Smooth muscle cell (in vitro differentiated cells): ENCODE measurements around the gene PPIB. TPM values are rescaled to one million over a fixed set of nuclear protein-coding genes. Genes with fewer than 3 reads are reported as not detected.

Experiments used
- DNase-seq: peaks from one replicate; lab custom pipeline; 2025; ENCODE audit not compliant: unreplicated experiment; lab: John Stamatoyannopoulos, UW
- H2AFZ ChIP-seq: fragments of 200-600 bp; sonication (generic); 2 replicates; pipeline ENCODE4 v1.6.0; 2016; ENCODE audit warnings: antibody characterized with exemption, low read depth, mild to moderate bottlenecking
- H3F3A ChIP-seq: fragments of 200-600 bp; sonication (generic); 2 replicates; pipeline ENCODE4 v1.6.0; 2017; ENCODE audit warnings: antibody characterized with exemption, low read depth
- H3K27ac ChIP-seq: fragments of 200-600 bp; sonication (generic); 2 replicates; pipeline ENCODE4 v1.5.1; 2016; ENCODE audit warnings: low read depth, mild to moderate bottlenecking
- H3K27me3 ChIP-seq: fragments of 200-600 bp; sonication (generic); 2 replicates; pipeline ENCODE4 v1.6.1; 2016; ENCODE audit warnings: low read depth, mild to moderate bottlenecking
- H3K36me3 ChIP-seq: fragments of 200-600 bp; sonication (generic); 2 replicates; pipeline ENCODE4 v1.5.1; 2016; ENCODE audit warnings: low read depth
- H3K4me1 ChIP-seq: fragments of 200-600 bp; sonication (generic); 2 replicates; pipeline ENCODE4 v1.5.1; 2016; ENCODE audit warnings: low read depth
- H3K4me2 ChIP-seq: fragments of 200-600 bp; sonication (generic); 2 replicates; pipeline ENCODE4 v1.6.0; 2016; ENCODE audit warnings: mild to moderate bottlenecking
- H3K4me3 ChIP-seq: fragments of 200-600 bp; sonication (generic); 2 replicates; pipeline ENCODE4 v1.5.1; 2016; ENCODE audit warnings: mild to moderate bottlenecking
- H3K79me2 ChIP-seq: fragments of 200-600 bp; sonication (generic); 2 replicates; pipeline ENCODE4 v1.6.0; 2016; ENCODE audit warnings: low read depth, mild to moderate bottlenecking
- H3K9ac ChIP-seq: fragments of 200-600 bp; sonication (generic); 2 replicates; pipeline ENCODE4 v1.6.0; 2016; ENCODE audit warnings: low read depth
- H3K9me3 ChIP-seq: fragments of 200-600 bp; sonication (generic); replicated peaks from 2 replicates; pipeline ENCODE4 v1.5.1; 2016; ENCODE audit warnings: low read depth
- H4K20me1 ChIP-seq: fragments of 200-600 bp; sonication (generic); 2 replicates; pipeline ENCODE4 v1.6.0; 2016; ENCODE audit warnings: low read depth
- WGBS: methylation state at CpG from one replicate; pipeline ENCODE4 v1.1.7; 2016; ENCODE audit warnings: low lambda C conversion rate; 5-methylcytosine and 5-hydroxymethylcytosine counted together
- polyA plus RNA-seq: library from polyadenylated mRNA; unstranded; fragments of >200 nt; fragmentation: Nextera tagmentation; extraction: Ambion mirVana; gene quantifications from 2 replicates; pipeline ENCODE4 v1.2.1, GENCODE V29; 2016
- total RNA-seq: library from RNA; depleted of rRNA; stranded (reverse); fragments of >200 nt; gene quantifications from 2 replicates; pipeline ENCODE4 v1.2.3, GENCODE V29; 2014
- TF ChIP-seq, protein P1 (sequence below): fragments of 200-600 bp; sonication (generic); IDR thresholded peaks from 2 replicates; pipeline ENCODE4 v1.5.1; 2017; ENCODE audit warnings: borderline replicate concordance, mild to moderate bottlenecking, antibody characterized with exemption; ENCODE audit not compliant: insufficient read depth, poor library complexity, severe bottlenecking

Gene PPIB
- total and polyA plus RNA-seq, 2 experiments from 2014 or later, result 880 to 1,897 TPM

DNA sequence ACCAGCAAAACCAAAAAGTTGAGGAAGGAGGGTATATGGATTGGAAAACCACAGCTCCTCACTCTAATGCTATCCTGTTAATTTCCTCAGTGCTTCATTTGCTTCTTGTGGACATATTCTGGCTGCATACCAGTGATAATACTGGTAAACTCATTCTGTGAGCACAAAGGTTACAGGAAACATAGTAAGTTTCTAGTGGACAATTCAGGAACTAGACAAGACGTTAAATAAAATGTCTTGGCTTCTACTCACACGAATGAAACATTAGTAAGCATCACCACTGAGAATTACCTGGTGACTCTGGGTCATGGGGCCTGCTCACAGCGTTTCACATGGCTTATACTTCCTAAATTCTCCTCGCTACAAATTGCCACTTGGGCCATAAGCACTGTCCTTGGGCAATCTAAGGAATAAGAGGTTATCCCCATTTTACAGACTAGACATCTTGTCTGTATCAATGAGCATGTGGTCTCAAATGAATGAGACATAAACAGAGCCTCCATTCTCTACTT lies 20.1 kb upstream of the PPIB start:
- Histone ChIP-seq H2AFZ (no peak overlapping the region), H3K27me3 (no peaks in the 10 kb centered on the region), H3K4me1 (no peaks in the 10 kb centered on the region), H3K4me2 (no peak overlapping the region), H3K4me3 (no peak overlapping the region), H3K27ac (no peak overlapping the region), H3K36me3 (no peaks in the 10 kb centered on the region), H4K20me1 (no peaks in the 10 kb centered on the region), H3K79me2 (no peaks in the 10 kb centered on the region), H3F3A (no peaks in the 10 kb centered on the region), H3K9ac (no peak overlapping the region), H3K9me3 (no peaks in the 10 kb centered on the region)
- 94% methylated on average over 4 of the region's 4 CpGs for WGBS
- TF ChIP-seq, protein P1, sequence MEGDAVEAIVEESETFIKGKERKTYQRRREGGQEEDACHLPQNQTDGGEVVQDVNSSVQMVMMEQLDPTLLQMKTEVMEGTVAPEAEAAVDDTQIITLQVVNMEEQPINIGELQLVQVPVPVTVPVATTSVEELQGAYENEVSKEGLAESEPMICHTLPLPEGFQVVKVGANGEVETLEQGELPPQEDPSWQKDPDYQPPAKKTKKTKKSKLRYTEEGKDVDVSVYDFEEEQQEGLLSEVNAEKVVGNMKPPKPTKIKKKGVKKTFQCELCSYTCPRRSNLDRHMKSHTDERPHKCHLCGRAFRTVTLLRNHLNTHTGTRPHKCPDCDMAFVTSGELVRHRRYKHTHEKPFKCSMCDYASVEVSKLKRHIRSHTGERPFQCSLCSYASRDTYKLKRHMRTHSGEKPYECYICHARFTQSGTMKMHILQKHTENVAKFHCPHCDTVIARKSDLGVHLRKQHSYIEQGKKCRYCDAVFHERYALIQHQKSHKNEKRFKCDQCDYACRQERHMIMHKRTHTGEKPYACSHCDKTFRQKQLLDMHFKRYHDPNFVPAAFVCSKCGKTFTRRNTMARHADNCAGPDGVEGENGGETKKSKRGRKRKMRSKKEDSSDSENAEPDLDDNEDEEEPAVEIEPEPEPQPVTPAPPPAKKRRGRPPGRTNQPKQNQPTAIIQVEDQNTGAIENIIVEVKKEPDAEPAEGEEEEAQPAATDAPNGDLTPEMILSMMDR, result no peak
- no peak for DNase-seq

- Histone ChIP-seq H3K9ac (no peak overlapping the region), H3K79me2 (no peaks in the 10 kb centered on the region), H3K4me2 (no peak overlapping the region), H3F3A (no peaks in the 10 kb centered on the region), H3K36me3 (no peaks in the 10 kb centered on the region), H3K27ac (no peak overlapping the region), H4K20me1 (no peaks in the 10 kb centered on the region), H3K4me3 (no peak overlapping the region), H3K9me3 (no peaks in the 10 kb centered on the region), H3K4me1 (no peaks in the 10 kb centered on the region), H3K27me3 (no peaks in the 10 kb centered on the region), H2AFZ (no peak overlapping the region)
- WGBS, result 69% methylated on average over 8 of the region's 8 CpGs
- DNase-seq, result no peak
- TF ChIP-seq, protein P1, result no peak
Observed at GRCh38 chr15:64180235-64180824, 17.5 kb upstream of the PPIB start.

- no peak overlapping the region for H2AFZ ChIP-seq
- TF ChIP-seq, protein P1, result no peak
- peaks cover 14% of the 10 kb centered on the region for H3K79me2 ChIP-seq
- WGBS, result 95% methylated on average over 5 of the region's 5 CpGs
- peaks cover 2% of the 10 kb centered on the region for H3F3A ChIP-seq
- no peaks in the 10 kb centered on the region for H3K9me3 ChIP-seq
- no peak overlapping the region for H3K4me3 ChIP-seq
- H3K27ac ChIP-seq, result no peak overlapping the region
- peaks cover 6% of the 10 kb centered on the region for H3K4me1 ChIP-seq
- no peak overlapping the region for H3K4me2 ChIP-seq
- H4K20me1 ChIP-seq, result peaks cover 7% of the 10 kb centered on the region
- H3K27me3 ChIP-seq, result no peaks in the 10 kb centered on the region
- no peaks in the 10 kb centered on the region for H3K36me3 ChIP-seq
- no peak for DNase-seq
- H3K9ac ChIP-seq, result no peak overlapping the region
Observed at GRCh38 chr15:64166102-64166890, 3.5 kb upstream of the PPIB start.
